OCI-LY7 (cell line): ENCODE data around the gene CEACAM7. TPM values are rescaled to one million over a fixed set of nuclear protein-coding genes. Genes with fewer than 3 reads are reported as not detected.

Source experiments
- BruUV-seq: library from RNA; stranded (reverse); fragments of 400-500 nt; replicated peaks from 2 replicates; lab custom pipeline; 2021; lab: Mats Ljungman, UMichigan
- CTCF ChIA-PET: fragments of 300-600 bp; sonication (Branson Sonifier 250); formaldehyde crosslinking; loops from one replicate; lab custom pipeline; 2022; ENCODE audit warnings: antibody characterized with exemption; ENCODE audit not compliant: unreplicated experiment; lab: Charles Lee
- POLR2A ChIA-PET: fragments of 300-600 bp; sonication (Branson Sonifier 250); formaldehyde crosslinking; loops from one replicate; lab custom pipeline; 2022; ENCODE audit warnings: antibody characterized with exemption; lab: Charles Lee
- DNase-seq: peaks from one replicate; pipeline ENCODE4 v3.0.0-alpha.2; 2015; ENCODE audit warnings: low spot score
- H2AFZ ChIP-seq: fragments of 200-600 bp; sonication (generic), shearing (Covaris generic); 2 replicates; pipeline ENCODE4 v1.6.1; 2014; ENCODE audit warnings: mild to moderate bottlenecking, antibody characterized with exemption, low read length, moderate library complexity
- H3K27ac ChIP-seq: fragments of 200-600 bp; sonication (generic); 2 replicates; pipeline ENCODE4 v1.5.1; 2014; ENCODE audit warnings: mixed run types, low read depth, mild to moderate bottlenecking, moderate library complexity, low read length, inconsistent platforms; ENCODE audit not compliant: poor library complexity, severe bottlenecking
- H3K36me3 ChIP-seq: fragments of 200-600 bp; sonication (generic); 2 replicates; pipeline ENCODE4 v1.6.1; 2014; ENCODE audit warnings: mild to moderate bottlenecking, antibody characterized with exemption, low read length, moderate library complexity, mixed read lengths; ENCODE audit not compliant: insufficient read depth
- H3K4me1 ChIP-seq: fragments of 200-600 bp; sonication (generic); 2 replicates; pipeline ENCODE4 v1.5.1; 2014; ENCODE audit warnings: mild to moderate bottlenecking, low read length; ENCODE audit not compliant: insufficient read depth, poor library complexity, severe bottlenecking
- H3K4me2 ChIP-seq: fragments of 200-600 bp; sonication (generic); 2 replicates; pipeline ENCODE4 v1.6.1; 2014; ENCODE audit warnings: mild to moderate bottlenecking, low read length
- H3K4me3 ChIP-seq: fragments of 200-600 bp; sonication (generic); 2 replicates; pipeline ENCODE4 v1.5.1; 2014; ENCODE audit warnings: mild to moderate bottlenecking, low read depth, low read length; ENCODE audit not compliant: poor library complexity, severe bottlenecking
- H3K79me2 ChIP-seq: fragments of 200-600 bp; sonication (generic); 2 replicates; pipeline ENCODE4 v1.6.1; 2016; ENCODE audit warnings: low read depth, mild to moderate bottlenecking, low read length, moderate library complexity, mixed read lengths; ENCODE audit not compliant: insufficient read depth
- H3K9me2 ChIP-seq: fragments of 200-600 bp; sonication (generic); 2 replicates; pipeline ENCODE4 v1.6.1; 2016; ENCODE audit warnings: mild to moderate bottlenecking, low read length, mixed read lengths; ENCODE audit not compliant: insufficient read depth
- H3K9me3 ChIP-seq: fragments of 200-600 bp; sonication (generic); 2 replicates; pipeline ENCODE4 v1.6.1; 2014; ENCODE audit warnings: mild to moderate bottlenecking, mixed run types, low read length, mixed read lengths
- H4K20me1 ChIP-seq: fragments of 200-600 bp; sonication (generic); 2 replicates; pipeline ENCODE4 v1.6.1; 2014; ENCODE audit warnings: mild to moderate bottlenecking, antibody characterized with exemption, low read length, moderate library complexity, mixed read lengths; ENCODE audit not compliant: insufficient read depth
- CTCF ChIP-seq: fragments of 200-600 bp; sonication (generic); conservative IDR thresholded peaks from 2 replicates; pipeline ENCODE4 v1.5.1; 2014; ENCODE audit warnings: mild to moderate bottlenecking, antibody characterized with exemption, low read length, moderate library complexity, mixed read lengths
- EZH2phosphoT487 ChIP-seq: fragments of 200-600 bp; sonication (generic); IDR thresholded peaks from 2 replicates; pipeline ENCODE4 v1.6.1; 2018; ENCODE audit warnings: low read depth, borderline replicate concordance, mild to moderate bottlenecking, mixed run types, antibody characterized with exemption, low read length, moderate library complexity, mixed read lengths
- intact Hi-C: fragments of 100-400 bp; cut with micrococcal nuclease; formaldehyde crosslinking; loops from one replicate; pipeline ENCODE4 v1.10.0; 2022; ENCODE audit not compliant: unreplicated experiment
- total RNA-seq, 2 experiments: library from RNA; depleted of rRNA in 1 of 2; stranded (reverse); fragments of >200 nt in 1 of 2; shearing (Covaris generic) in 1 of 2; gene quantifications; 2 replicates each; pipeline ENCODE4 v1.2.3, GENCODE V29; 2014 to 2022

Gene CEACAM7
- total RNA-seq, 2 experiments from 2014 or later, result not detected

DNA sequence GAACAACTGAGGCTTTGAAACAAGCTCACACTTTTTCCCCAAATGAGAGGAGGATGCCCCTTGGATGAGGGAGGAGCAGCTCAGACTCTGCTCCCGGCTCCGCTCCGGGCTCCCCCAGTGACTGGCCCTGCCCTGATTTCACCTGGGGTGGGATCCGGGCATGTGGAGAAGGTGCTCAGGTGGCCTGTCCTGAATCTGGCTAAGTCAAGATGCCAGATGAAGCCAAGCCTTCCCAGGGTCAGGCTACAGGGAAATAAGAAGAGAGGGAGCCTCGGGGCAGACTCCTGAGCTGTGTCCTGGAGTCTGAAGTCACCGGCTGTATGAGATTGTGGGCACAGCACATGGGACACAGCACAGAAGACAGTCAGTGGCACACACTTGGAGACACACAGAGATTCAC, 30.7 kb upstream of the CEACAM7 start:
- Histone ChIP-seq H3K9me3 (no peaks in the 10 kb centered on the region), H3K79me2 (no peaks in the 10 kb centered on the region), H4K20me1 (no peaks in the 10 kb centered on the region), H3K4me1 (no peaks in the 10 kb centered on the region), H3K36me3 (no peaks in the 10 kb centered on the region), H3K27ac (no peak overlapping the region), H3K4me3 (no peak overlapping the region), H3K9me2 (no peaks in the 10 kb centered on the region), H3K4me2 (no peak overlapping the region), H2AFZ (no peak overlapping the region)
- intact Hi-C loops, result no loop called here
- no peak for TF ChIP-seq EZH2phosphoT487
- TF ChIP-seq CTCF, result no peak
- DNase-seq, result no peak
- no TSS peak for BruUV-seq
- ChIA-PET POLR2A (no interaction called here), CTCF (no interaction called here)

DNA sequence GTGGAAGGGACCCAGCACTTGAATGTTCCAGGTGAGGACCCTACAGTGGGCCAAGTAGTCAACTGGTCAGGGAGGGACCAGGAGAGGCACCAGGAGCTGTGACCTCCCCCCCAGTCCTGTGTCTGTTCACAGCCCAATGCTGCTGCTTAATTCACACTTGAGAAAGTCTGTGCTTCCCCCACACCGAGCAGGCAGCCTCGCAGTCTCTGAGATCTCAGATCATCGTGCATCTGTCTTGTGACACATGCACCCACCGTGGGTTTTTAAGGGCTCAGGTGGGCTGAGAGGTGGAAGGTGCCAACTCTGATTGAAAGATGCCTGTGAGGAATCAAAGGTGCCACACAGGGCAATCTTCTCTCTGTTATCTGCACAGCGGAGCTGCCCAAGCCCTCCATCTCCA, 26.5 kb upstream of the CEACAM7 start:
- H3K4me1 ChIP-seq, result no peaks in the 10 kb centered on the region

More for the DNA sequence above, 26.5 kb upstream of the CEACAM7 start:
- no peak overlapping the region for H3K4me2 ChIP-seq
- H3K9me3 ChIP-seq, result no peaks in the 10 kb centered on the region
- no TSS peak for BruUV-seq
- intact Hi-C loops, result no loop called here
- H2AFZ ChIP-seq, result no peak overlapping the region
- H3K9me2 ChIP-seq, result no peaks in the 10 kb centered on the region
- ChIA-PET CTCF (no interaction called here), POLR2A (no interaction called here)
- H3K27ac ChIP-seq, result no peak overlapping the region
- DNase-seq, result no peak
- TF ChIP-seq EZH2phosphoT487 (no peak), CTCF (no peak)
- no peaks in the 10 kb centered on the region for H3K36me3 ChIP-seq
- H3K79me2 ChIP-seq, result no peaks in the 10 kb centered on the region
- H4K20me1 ChIP-seq, result no peaks in the 10 kb centered on the region; the same call in 1 of the 2 replicates
- no peak overlapping the region for H3K4me3 ChIP-seq
